Hepatocyte (in vitro differentiated cells): ENCODE results near the gene MOV10L1. TPM values are rescaled to one million over a fixed set of nuclear protein-coding genes. Genes with fewer than 3 reads are reported as not detected.
"Not testable (repeated sequence)": the region's sequence is repeated elsewhere in the genome, so short reads cannot be mapped to it uniquely, and the experiment has no call there.

ENCODE experiments used
- DNase-seq: peaks from one replicate; pipeline ENCODE4 v3.0.0-alpha.2; 2016; ENCODE audit warnings: low spot score
- H2AFZ ChIP-seq: fragments of 200-600 bp; sonication (generic); 2 replicates; pipeline ENCODE4 v1.6.0; 2016; ENCODE audit warnings: antibody characterized with exemption, mild to moderate bottlenecking
- H3K27ac ChIP-seq: fragments of 200-600 bp; sonication (generic); 2 replicates; pipeline ENCODE4 v1.5.1; 2016; ENCODE audit warnings: mild to moderate bottlenecking
- H3K27me3 ChIP-seq: fragments of 200-600 bp; sonication (generic); 2 replicates; pipeline ENCODE4 v1.6.1; 2016
- H3K36me3 ChIP-seq: fragments of 200-600 bp; sonication (generic); replicated peaks from 2 replicates; pipeline ENCODE4 v1.5.1; 2016; ENCODE audit warnings: low read depth; ENCODE audit not compliant: insufficient read depth
- H3K4me1 ChIP-seq: fragments of 200-600 bp; sonication (generic); 2 replicates; pipeline ENCODE4 v1.5.1; 2016; ENCODE audit warnings: mild to moderate bottlenecking, moderate library complexity; ENCODE audit not compliant: insufficient read depth
- H3K4me2 ChIP-seq: fragments of 200-600 bp; sonication (generic); 2 replicates; pipeline ENCODE4 v1.6.0; 2016
- H3K4me3 ChIP-seq: fragments of 200-600 bp; sonication (generic); 2 replicates; pipeline ENCODE4 v1.5.1; 2016; ENCODE audit warnings: mild to moderate bottlenecking
- H3K79me2 ChIP-seq: fragments of 200-600 bp; sonication (generic); 2 replicates; pipeline ENCODE4 v1.6.0; 2017; ENCODE audit warnings: mild to moderate bottlenecking
- H3K9me2 ChIP-seq: fragments of 200-600 bp; sonication (generic); replicated peaks from 2 replicates; pipeline ENCODE4 v1.6.0; 2017; ENCODE audit warnings: mild to moderate bottlenecking; ENCODE audit not compliant: insufficient read depth
- H3K9me3 ChIP-seq: fragments of 200-600 bp; sonication (generic); 2 replicates; pipeline ENCODE4 v1.5.1; 2016; ENCODE audit warnings: low read depth, mild to moderate bottlenecking
- H4K20me1 ChIP-seq: fragments of 200-600 bp; sonication (generic); 2 replicates; pipeline ENCODE4 v1.6.0; 2016; ENCODE audit warnings: mild to moderate bottlenecking; ENCODE audit not compliant: insufficient read depth, poor library complexity, severe bottlenecking
- CTCF ChIP-seq: fragments of 200-600 bp; sonication (generic); IDR thresholded peaks from 2 replicates; pipeline ENCODE4 v1.5.1; 2016; ENCODE audit warnings: antibody characterized with exemption, mild to moderate bottlenecking; ENCODE audit not compliant: poor library complexity
- EZH2 ChIP-seq: fragments of 200-600 bp; sonication (generic); IDR thresholded peaks from 2 replicates; pipeline ENCODE4 v1.6.1; 2016; ENCODE audit warnings: antibody characterized with exemption, mild to moderate bottlenecking, borderline replicate concordance
- EZH2phosphoT487 ChIP-seq: fragments of 200-600 bp; sonication (generic); IDR thresholded peaks from one replicate; pipeline ENCODE4 v1.6.1; 2018; ENCODE audit warnings: antibody characterized with exemption, mild to moderate bottlenecking, low read depth, moderate library complexity; ENCODE audit not compliant: unreplicated experiment, severe bottlenecking
- WGBS: methylation state at CpG from one replicate; pipeline ENCODE4 v1.1.6; 2016; ENCODE audit warnings: low lambda C conversion rate; ENCODE audit errors: missing lambda C conversion rate; 5-methylcytosine and 5-hydroxymethylcytosine counted together
- polyA plus RNA-seq: library from polyadenylated mRNA; unstranded; fragments of >200 nt; fragmentation: Nextera tagmentation; extraction: Ambion mirVana; gene quantifications from 2 replicates; pipeline ENCODE4 v1.2.1, GENCODE V29; 2016
- total RNA-seq: library from RNA; depleted of rRNA; stranded (reverse); fragments of >200 nt; gene quantifications from 2 replicates; pipeline ENCODE4 v1.2.3, GENCODE V29; 2014

MOV10L1 gene
- total and polyA plus RNA-seq, 2 experiments from 2014 or later, result 0.36 to 3.6 TPM

DNA sequence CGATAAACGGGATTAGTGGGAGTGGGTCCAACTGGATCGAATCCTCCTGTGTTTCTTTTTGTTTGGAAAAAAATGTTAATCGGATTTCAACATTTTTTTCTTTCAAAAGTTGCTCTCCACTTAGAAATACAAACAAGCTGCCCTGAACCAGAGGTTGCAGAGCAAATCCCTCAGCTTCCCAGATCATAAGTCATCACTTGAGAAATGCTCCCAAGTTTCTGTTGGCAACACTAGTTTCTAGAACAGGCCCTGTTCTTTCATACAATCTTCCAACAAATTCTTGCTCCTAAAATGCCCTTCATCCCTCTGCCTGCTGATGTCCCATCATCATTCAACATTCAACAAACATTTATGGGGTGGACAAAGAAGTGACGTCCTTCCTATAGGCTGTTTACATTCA is 3.3 kb upstream of the MOV10L1 start:
- no peak for DNase-seq
- no peaks in the 10 kb centered on the region for H3K27me3 ChIP-seq
- H3K4me2 ChIP-seq, result no peak overlapping the region
- peaks cover 42% of the 10 kb centered on the region for H3K4me1 ChIP-seq
- TF ChIP-seq EZH2, result no peak
- TF ChIP-seq EZH2phosphoT487, result no peak
- TF ChIP-seq CTCF, result no peak
- H4K20me1 ChIP-seq, result no peaks in the 10 kb centered on the region
- 48% methylated on average over 5 of the region's 5 CpGs for WGBS
- no peak overlapping the region for H2AFZ ChIP-seq
- H3K9me3 ChIP-seq, result no peaks in the 10 kb centered on the region
- H3K4me3 ChIP-seq, result no peak overlapping the region
- no peaks in the 10 kb centered on the region for H3K79me2 ChIP-seq
- H3K9me2 ChIP-seq, result no peaks in the 10 kb centered on the region
- no peaks in the 10 kb centered on the region for H3K36me3 ChIP-seq
- H3K27ac ChIP-seq, result no peak overlapping the region

DNA sequence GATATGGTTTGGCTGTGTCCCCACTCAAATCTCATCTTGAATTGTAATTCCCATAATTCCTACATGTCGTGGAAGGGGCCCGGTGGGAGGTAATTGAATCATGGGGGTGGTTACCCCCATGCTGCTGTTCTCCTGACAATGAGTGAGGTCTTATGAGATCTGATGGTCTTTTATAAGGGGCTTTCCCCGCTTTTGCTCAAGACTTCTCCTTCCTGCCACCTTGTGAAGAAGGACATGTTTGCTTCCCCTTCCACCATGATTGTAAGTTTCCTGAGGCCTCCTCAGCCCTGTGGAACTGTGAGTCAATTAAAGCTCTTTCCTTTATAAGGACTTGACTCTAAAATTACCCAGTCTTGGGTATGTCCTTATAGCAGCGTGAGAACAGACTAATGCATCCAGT is 2.8 kb upstream of the MOV10L1 start:
- not testable (repeated sequence) for H3K79me2 ChIP-seq, H3K27ac ChIP-seq, H3K4me2 ChIP-seq, H4K20me1 ChIP-seq, H3K4me3 ChIP-seq, H3K9me3 ChIP-seq, H2AFZ ChIP-seq, DNase-seq, H3K9me2 ChIP-seq, H3K36me3 ChIP-seq, H3K27me3 ChIP-seq
- WGBS, result 70% methylated on average over 4 of the region's 4 CpGs
- peaks cover 42% of the 10 kb centered on the region for H3K4me1 ChIP-seq

DNA sequence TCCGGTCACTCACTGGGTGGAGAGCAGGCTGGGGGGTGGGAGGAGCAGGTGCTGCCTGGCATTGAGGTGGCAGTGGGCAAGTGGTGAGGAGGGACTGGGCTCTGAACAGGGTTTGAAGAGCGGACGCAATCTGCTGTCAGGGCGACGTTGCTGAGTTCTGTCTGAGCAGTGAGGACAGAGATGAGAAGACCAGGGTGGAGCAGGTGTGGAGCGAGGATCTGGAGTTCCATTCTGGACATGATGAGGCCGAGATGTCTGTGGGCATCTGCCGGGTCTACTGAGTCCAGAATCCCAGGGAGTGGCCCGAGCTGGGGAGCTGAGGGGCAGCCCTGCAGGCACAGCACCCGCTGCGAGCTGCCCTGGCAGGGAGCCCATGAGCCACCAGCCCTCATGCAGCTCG is 2.2 kb upstream of the MOV10L1 start:
- no peak for DNase-seq
- Histone ChIP-seq H3K27ac (no peak overlapping the region), H3K36me3 (no peaks in the 10 kb centered on the region), H3K79me2 (no peaks in the 10 kb centered on the region), H3K4me2 (no peak overlapping the region), H3K4me1 (peaks cover 38% of the 10 kb centered on the region), H3K4me3 (no peak overlapping the region), H2AFZ (no peak overlapping the region), H3K27me3 (no peaks in the 10 kb centered on the region), H3K9me2 (no peaks in the 10 kb centered on the region), H4K20me1 (no peaks in the 10 kb centered on the region), H3K9me3 (no peaks in the 10 kb centered on the region)
- 99% methylated on average over 12 of the region's 12 CpGs for WGBS
- TF ChIP-seq CTCF, result no peak
- TF ChIP-seq EZH2phosphoT487, result no peak
- TF ChIP-seq EZH2, result no peak

DNA sequence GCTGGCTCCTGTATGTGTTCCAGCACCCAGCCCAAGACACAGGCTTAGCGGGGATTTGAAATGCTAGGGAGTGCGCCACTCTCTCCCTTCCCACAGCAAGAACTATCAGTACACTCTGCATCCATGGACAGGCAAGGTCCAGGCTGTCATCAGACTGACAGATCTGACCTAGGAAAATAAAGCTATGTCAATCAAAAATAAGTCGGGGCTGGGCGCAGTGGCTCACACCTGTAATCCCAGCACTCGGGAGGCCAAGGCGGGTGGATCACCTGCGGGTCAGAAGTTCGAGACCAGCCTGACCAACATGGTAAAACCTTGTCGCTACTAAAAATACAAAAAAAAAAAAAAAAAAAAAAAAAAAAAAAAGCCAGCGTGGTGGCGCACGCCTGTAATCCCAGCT is 1.7 kb upstream of the MOV10L1 start:
- H3K4me2 ChIP-seq, result no peak overlapping the region
- H3K79me2 ChIP-seq, result no peaks in the 10 kb centered on the region
- H3K27me3 ChIP-seq, result no peaks in the 10 kb centered on the region
- no peak overlapping the region for H3K27ac ChIP-seq
- no peak for TF ChIP-seq EZH2
- no peak for TF ChIP-seq EZH2phosphoT487
- no peak for TF ChIP-seq CTCF
- H3K9me2 ChIP-seq, result no peaks in the 10 kb centered on the region
- peaks cover 34% of the 10 kb centered on the region for H3K4me1 ChIP-seq
- H4K20me1 ChIP-seq, result no peaks in the 10 kb centered on the region
- H2AFZ ChIP-seq, result no peak overlapping the region
- H3K9me3 ChIP-seq, result no peaks in the 10 kb centered on the region
- H3K4me3 ChIP-seq, result no peak overlapping the region
- no peaks in the 10 kb centered on the region for H3K36me3 ChIP-seq
- 97% methylated on average over 10 of the region's 12 CpGs for WGBS
- DNase-seq, result no peak
